Thymus (tissue), 11 donors: ENCODE data around the gene KCNC4. TPM values are rescaled to one million over a fixed set of nuclear protein-coding genes. Genes with fewer than 3 reads are reported as not detected.
A peak's percentile ranks its signal among the peaks of the same experiment; 100 is the strongest.

Experiments
- DNase-seq, 9 donors: peaks; one replicate each; pipeline ENCODE4 v3.0.0-alpha.2; 2013; ENCODE audit warnings: low spot score in 9 of 9, low read depth in 6 of 9, missing footprints in 1 of 9
- H3K27ac ChIP-seq, 2 donors: one replicate each; pipeline ENCODE4 v1.5.1; 2013; ENCODE audit warnings: control low read depth in 1 of 2, low read depth in 1 of 2, low read length in 1 of 2, mild to moderate bottlenecking in 1 of 2, moderate library complexity in 1 of 2
- H3K27me3 ChIP-seq, 2 donors: one replicate each; pipeline ENCODE4 v1.5.1; 2013; ENCODE audit warnings: low read length in 1 of 2; ENCODE audit not compliant: control insufficient read depth in 2 of 2, insufficient read depth in 1 of 2
- H3K36me3 ChIP-seq, 2 donors: one replicate each; pipeline ENCODE4 v1.5.1; 2013; ENCODE audit warnings: low read length in 1 of 2, mild to moderate bottlenecking in 1 of 2, moderate library complexity in 1 of 2; ENCODE audit not compliant: control insufficient read depth in 2 of 2, insufficient read depth in 2 of 2
- H3K4me1 ChIP-seq, 2 donors: one replicate each; pipeline ENCODE4 v1.5.1; 2013; ENCODE audit warnings: low read length in 2 of 2; ENCODE audit not compliant: control insufficient read depth in 2 of 2, insufficient read depth in 2 of 2
- H3K4me3 ChIP-seq, 2 donors: one replicate each; pipeline ENCODE4 v1.5.1; 2013; ENCODE audit warnings: low read length in 2 of 2, control low read depth in 1 of 2, mild to moderate bottlenecking in 1 of 2
- H3K9me3 ChIP-seq, 2 donors: one replicate each; pipeline ENCODE4 v1.5.1; 2013; ENCODE audit warnings: low read length in 1 of 2, mild to moderate bottlenecking in 1 of 2; ENCODE audit not compliant: control insufficient read depth in 2 of 2, insufficient read depth in 1 of 2
- WGBS: extraction: QIAGEN DNeasy Blood & Tissue Kit; methylation state at CpG from one replicate; pipeline ENCODE4 v1.1.7; 2013; 5-methylcytosine and 5-hydroxymethylcytosine counted together
- polyA plus RNA-seq: library from polyadenylated mRNA; stranded (reverse); fragments of 200-250 nt; gene quantifications from one replicate; pipeline ENCODE4 v1.2.3, GENCODE V29; 2013
- total RNA-seq: library from RNA; stranded (reverse); fragments of 120-200 nt; gene quantifications from one replicate; pipeline ENCODE4 v1.2.4, GENCODE V29; 2013
- donor health status: healthy.

Gene KCNC4
- total and polyA plus RNA-seq, 2 donors = 3.0 to 4.0 TPM

- Histone ChIP-seq H3K4me1 (no peaks in the 10 kb centered on the region), H3K27ac (no peak overlapping the region), H3K9me3 (no peaks in the 10 kb centered on the region), H3K27me3 (peaks cover 0 to 7% of the 10 kb centered on the region in 2 donors), H3K4me3 (no peak overlapping the region), H3K36me3 (no peaks in the 10 kb centered on the region)
- 71% methylated on average over 12 of the region's 12 CpGs for WGBS
- peak in 5 of 9 donors; percentile 22 to 58 (median 31) for DNase-seq
These were observed 13.0 kb upstream of the KCNC4 start for GRCh38 chr1:110196917-110197765.

- Histone ChIP-seq H3K4me1 (peaks cover 0 to 2% of the 10 kb centered on the region in 2 donors), H3K27me3 (peaks cover 0 to 7% of the 10 kb centered on the region in 2 donors), H3K36me3 (no peaks in the 10 kb centered on the region), H3K4me3 (no peak overlapping the region), H3K27ac (no peak overlapping the region), H3K9me3 (no peaks in the 10 kb centered on the region)
- DNase-seq = no peak
- WGBS = 96% methylated on average over 23 of the region's 23 CpGs
These were observed 12.0 kb upstream of the KCNC4 start for GRCh38 chr1:110197905-110198629.

- peaks cover 0 to 7% of the 10 kb centered on the region in 2 donors for H3K27me3 ChIP-seq
- 99% methylated on average over 2 of the region's 2 CpGs for WGBS
- no peak overlapping the region for H3K27ac ChIP-seq
- no peak for DNase-seq
- H3K4me3 ChIP-seq = no peak overlapping the region
- no peaks in the 10 kb centered on the region for H3K9me3 ChIP-seq
- H3K4me1 ChIP-seq = peaks cover 0 to 9% of the 10 kb centered on the region in 2 donors
- no peaks in the 10 kb centered on the region for H3K36me3 ChIP-seq
These were observed 11.4 kb upstream of the KCNC4 start for GRCh38 chr1:110198746-110199145.

- 41% methylated on average over 2 of the region's 2 CpGs for WGBS
- no peak overlapping the region for H3K4me3 ChIP-seq
These were observed 9.9 kb upstream of the KCNC4 start for GRCh38 chr1:110200190-110200589.

GRCh38 chr1:110200666-110201065 is 9.4 kb upstream of the KCNC4 start:
- H3K9me3 ChIP-seq = no peaks in the 10 kb centered on the region
- 91% methylated on average over 14 of the region's 14 CpGs for WGBS
- peaks cover 0 to 7% of the 10 kb centered on the region in 2 donors for H3K27me3 ChIP-seq
- peaks cover 0 to 12% of the 10 kb centered on the region in 2 donors for H3K4me1 ChIP-seq
- no peak for DNase-seq
- H3K4me3 ChIP-seq = no peak overlapping the region
- H3K36me3 ChIP-seq = no peaks in the 10 kb centered on the region
- no peak overlapping the region for H3K27ac ChIP-seq

More at GRCh38 chr1:110200190-110200589, 9.9 kb upstream of the KCNC4 start:
- Histone ChIP-seq H3K4me1 (peaks cover 0 to 12% of the 10 kb centered on the region in 2 donors), H3K27ac (no peak overlapping the region), H3K27me3 (peaks cover 0 to 7% of the 10 kb centered on the region in 2 donors), H3K36me3 (no peaks in the 10 kb centered on the region), H3K9me3 (no peaks in the 10 kb centered on the region)
- DNase-seq = no peak

- 94% methylated on average over 10 of the region's 10 CpGs for WGBS
- no peak for DNase-seq
- peaks cover 0 to 12% of the 10 kb centered on the region in 2 donors for H3K4me1 ChIP-seq
- peaks cover 0 to 7% of the 10 kb centered on the region in 2 donors for H3K27me3 ChIP-seq
- no peaks in the 10 kb centered on the region for H3K9me3 ChIP-seq
- no peak overlapping the region for H3K27ac ChIP-seq
- H3K36me3 ChIP-seq = no peaks in the 10 kb centered on the region
- no peak overlapping the region for H3K4me3 ChIP-seq
These were observed 8.8 kb upstream of the KCNC4 start for GRCh38 chr1:110201157-110201825.

GRCh38 chr1:110203021-110203661 is 7.0 kb upstream of the KCNC4 start:
- H3K4me3 ChIP-seq = no peak overlapping the region
- no peaks in the 10 kb centered on the region for H3K36me3 ChIP-seq
- peaks cover 0 to 7% of the 10 kb centered on the region in 2 donors for H3K27me3 ChIP-seq
- no peaks in the 10 kb centered on the region for H3K9me3 ChIP-seq
- WGBS = 46% methylated on average over 6 of the region's 6 CpGs
- peaks cover 0 to 20% of the 10 kb centered on the region in 2 donors for H3K4me1 ChIP-seq
- H3K27ac ChIP-seq = peak overlapping the region; percentile 22 to 57
- peak in 8 of 9 donors; percentile 61 to 90 (median 77) for DNase-seq

- Histone ChIP-seq H3K27ac (no peak overlapping the region), H3K27me3 (peaks cover 0 to 9% of the 10 kb centered on the region in 2 donors), H3K9me3 (no peaks in the 10 kb centered on the region), H3K36me3 (no peaks in the 10 kb centered on the region), H3K4me3 (no peak overlapping the region), H3K4me1 (peaks cover 6 to 30% of the 10 kb centered on the region in 2 donors)
- WGBS = 87% methylated on average over 4 of the region's 4 CpGs
- no peak for DNase-seq
These were observed 5.0 kb upstream of the KCNC4 start for GRCh38 chr1:110205156-110205555.
